Activated CD4-positive, alpha-beta T cell treated with anti-CD3 and anti-CD28 coated beads, Interleukin-2, Interleukin-4, amounts not matched to agents 100 ng/mL and 50 ng/mL, durations not matched to agents 16 hours and 8 hours (primary cell): ENCODE measurements around the gene DUS1L.

Experiments
- DNase-seq: peaks from one replicate; pipeline ENCODE4 v3.0.0-alpha.2; 2020; ENCODE audit warnings: low spot score

The DUS1L gene

GRCh38 chr17:82012640-82013295 lies 52.8 kb downstream of the DUS1L start:
- no peak for DNase-seq

GRCh38 chr17:82012261-82012639 lies 53.4 kb downstream of the DUS1L start:
- DNase-seq = no peak

- no peak for DNase-seq
Measured at GRCh38 chr17:82011617-82012187, 53.9 kb downstream of the DUS1L start.

- no peak for DNase-seq
Measured at GRCh38 chr17:82010575-82011525, 54.8 kb downstream of the DUS1L start.

- DNase-seq = no peak
Measured at GRCh38 chr17:82009413-82009812, 56.2 kb downstream of the DUS1L start.

GRCh38 chr17:82008941-82009405 lies 56.6 kb downstream of the DUS1L start:
- no peak for DNase-seq

GRCh38 chr17:82008258-82008940 lies 57.2 kb downstream of the DUS1L start:
- DNase-seq = no peak
